Bronchial epithelial cell (primary cell): ENCODE measurements around the gene CYTH4. TPM values are rescaled to one million over a fixed set of nuclear protein-coding genes. Genes with fewer than 3 reads are reported as not detected.
A peak's percentile ranks its signal among the peaks of the same experiment; 100 is the strongest.

Experiments used
- DNase-seq: peaks from one replicate; pipeline ENCODE4 v3.0.0-alpha.2; 2010; ENCODE audit warnings: low read depth
- FAIRE-seq: peaks from 2 replicates; lab custom pipeline; 2011; peaks lifted over from hg19 to GRCh38; lab: Jason Lieb, UNC
- H3K27me3 ChIP-seq: 2 replicates; pipeline ENCODE4 v1.5.1; 2011; ENCODE audit warnings: low read length; ENCODE audit not compliant: control insufficient read depth, insufficient read depth
- H3K36me3 ChIP-seq: 2 replicates; pipeline ENCODE4 v1.5.1; 2011; ENCODE audit warnings: low read length; ENCODE audit not compliant: control insufficient read depth, insufficient read depth
- H3K4me3 ChIP-seq: 2 replicates; pipeline ENCODE4 v1.5.1; 2011; ENCODE audit warnings: mild to moderate bottlenecking, low read depth, low read length, control low read depth
- CTCF ChIP-seq: IDR thresholded peaks from 2 replicates; pipeline ENCODE4 v1.5.1; 2011; ENCODE audit warnings: mild to moderate bottlenecking, moderate library complexity, low read length, control low read depth, inconsistent platforms; ENCODE audit not compliant: insufficient read depth, severe bottlenecking
- total RNA-seq: library from RNA; depleted of rRNA; stranded (reverse); fragments of >200 nt; gene quantifications from 2 replicates; pipeline ENCODE4 v1.2.1, GENCODE V29; 2014

CYTH4 gene
- total RNA-seq, 1 donor from 2014 or later, result not detected

DNA sequence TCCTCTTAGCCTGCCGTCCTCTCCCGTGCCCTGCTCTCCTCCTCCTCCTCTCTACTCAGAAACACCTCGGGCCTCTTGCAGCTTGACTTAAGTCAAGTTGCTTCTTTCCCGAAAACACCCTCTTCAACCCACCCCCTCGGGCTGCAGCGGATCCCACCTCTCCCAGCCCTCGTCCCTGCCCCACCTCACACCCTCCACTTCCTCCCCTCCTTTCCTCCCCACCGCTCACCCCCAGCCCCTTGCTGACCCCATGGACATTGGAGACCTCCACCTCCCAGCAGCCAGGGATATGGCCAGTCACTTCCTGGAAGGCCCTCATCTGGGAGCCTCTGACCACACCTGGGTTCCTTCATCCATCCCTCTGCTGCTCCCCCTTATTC lies 8.5 kb upstream of the CYTH4 start:
- Histone ChIP-seq H3K4me3 (no peak overlapping the region), H3K27me3 (no peaks in the 10 kb centered on the region), H3K36me3 (no peaks in the 10 kb centered on the region)
- FAIRE-seq, result no peak
- no peak for TF ChIP-seq CTCF
- no peak for DNase-seq

GRCh38 chr22:37274380-37274862 lies 7.9 kb upstream of the CYTH4 start:
- no peak for TF ChIP-seq CTCF
- FAIRE-seq (no peak), DNase-seq (no peak)
- no peaks in the 10 kb centered on the region for H3K36me3 ChIP-seq
- H3K4me3 ChIP-seq, result no peak overlapping the region
- H3K27me3 ChIP-seq, result no peaks in the 10 kb centered on the region

DNA sequence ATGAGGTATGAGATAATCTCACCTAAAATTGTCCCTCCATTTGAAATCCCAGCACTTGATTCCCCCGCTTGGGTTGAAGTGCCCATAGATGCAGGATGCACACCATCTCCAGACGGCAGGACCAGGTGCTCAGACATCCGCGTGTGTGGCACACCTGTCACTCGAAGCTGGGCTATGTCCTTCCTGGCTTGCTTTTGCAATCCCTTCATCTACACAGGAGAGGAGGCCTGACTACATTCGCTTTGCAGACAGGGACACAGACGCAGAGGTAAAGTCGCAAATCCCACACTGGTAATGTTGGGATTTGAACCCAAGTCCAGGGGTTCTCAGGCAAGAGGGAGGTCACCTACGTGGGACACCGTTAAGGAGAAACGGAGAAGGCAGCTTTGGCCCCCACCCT lies 7.2 kb upstream of the CYTH4 start:
- H3K27me3 ChIP-seq, result no peaks in the 10 kb centered on the region

DNA sequence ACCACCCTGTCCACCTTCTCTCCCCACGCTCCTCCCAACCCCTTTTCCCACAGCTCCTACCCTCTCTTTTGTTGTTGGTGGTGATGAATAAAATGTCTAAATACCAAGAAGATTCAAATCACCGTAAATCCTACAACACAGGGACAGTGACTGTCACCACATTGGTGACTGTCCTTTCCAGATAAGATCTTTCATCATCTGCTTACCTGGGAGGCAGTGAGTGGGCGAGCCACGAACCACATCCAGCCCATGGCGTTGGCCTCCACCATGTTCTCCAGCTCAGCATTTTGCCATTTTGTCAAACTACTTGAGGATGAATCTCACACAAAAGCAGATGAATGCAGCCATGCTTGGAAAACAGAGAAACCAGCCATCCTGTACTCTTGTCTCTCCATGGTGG lies 6.7 kb upstream of the CYTH4 start:
- peak; percentile 88 for FAIRE-seq
- Histone ChIP-seq H3K27me3 (no peaks in the 10 kb centered on the region), H3K4me3 (no peak overlapping the region), H3K36me3 (no peaks in the 10 kb centered on the region)
- no peak for TF ChIP-seq CTCF
- no peak for DNase-seq

More for the DNA sequence above, 7.2 kb upstream of the CYTH4 start:
- no peak for TF ChIP-seq CTCF
- FAIRE-seq (no peak), DNase-seq (no peak)
- Histone ChIP-seq H3K4me3 (no peak overlapping the region), H3K36me3 (no peaks in the 10 kb centered on the region)

DNA sequence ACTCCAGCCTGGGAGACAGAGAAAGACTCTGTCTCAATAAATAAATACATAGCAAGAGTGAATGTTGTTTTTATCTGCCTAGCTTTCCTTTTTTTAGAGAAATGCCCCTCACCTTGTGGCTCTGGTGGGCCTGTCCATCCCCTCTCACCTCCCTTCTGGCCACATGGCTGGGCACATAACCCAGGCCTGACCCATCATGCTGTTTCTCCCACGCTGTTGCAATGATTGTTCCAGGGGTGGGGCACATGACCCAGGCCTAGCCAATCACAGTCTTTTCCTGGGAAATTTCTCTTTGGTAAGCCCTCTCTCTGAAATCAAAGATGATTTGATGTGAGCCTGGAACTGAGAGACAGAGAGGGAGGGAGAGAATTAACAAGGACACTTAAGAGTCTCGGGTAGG lies 5.5 kb upstream of the CYTH4 start:
- Histone ChIP-seq H3K4me3 (no peak overlapping the region), H3K27me3 (no peaks in the 10 kb centered on the region), H3K36me3 (no peaks in the 10 kb centered on the region)
- DNase-seq (peak; percentile 13), FAIRE-seq (no peak)
- TF ChIP-seq CTCF, result no peak

DNA sequence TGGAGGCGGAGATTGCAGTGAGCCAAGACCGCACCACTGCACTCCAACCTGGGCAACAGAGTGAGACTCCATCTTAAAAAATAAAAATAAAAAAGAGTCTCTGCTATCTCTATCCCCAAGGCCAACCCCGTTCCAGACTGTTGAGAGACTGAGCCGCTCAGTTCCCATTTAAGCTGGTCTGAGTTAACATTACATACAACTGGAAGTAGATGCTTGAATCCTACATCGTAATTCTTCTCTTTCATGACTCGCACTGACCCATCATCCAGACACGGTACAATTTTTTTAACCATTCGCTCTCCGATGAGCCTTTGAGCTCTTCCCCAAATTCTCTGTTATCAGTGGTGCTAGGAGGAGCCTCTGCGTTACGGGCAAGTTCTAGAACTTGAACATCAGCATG lies 4.9 kb upstream of the CYTH4 start:
- TF ChIP-seq CTCF, result no peak
- H3K27me3 ChIP-seq, result no peaks in the 10 kb centered on the region
- DNase-seq (no peak), FAIRE-seq (no peak)
- H3K36me3 ChIP-seq, result no peaks in the 10 kb centered on the region
- H3K4me3 ChIP-seq, result no peak overlapping the region
